NCI-H345 treated with DMSO at 0.1 percent for 48 hours (cell line): Measurements from ENCODE around the gene ITPR1.

Source experiments
- DNase-seq: peaks from one replicate; lab custom pipeline; 2025; ENCODE audit not compliant: unreplicated experiment; lab: John Stamatoyannopoulos, UW

Gene ITPR1

GRCh38 chr3:4529876-4530588 is 36.9 kb downstream of the ITPR1 start:
- DNase-seq = no peak

- DNase-seq = no peak
Observed at GRCh38 chr3:4531478-4532025, 38.4 kb downstream of the ITPR1 start.

GRCh38 chr3:4532535-4533112 is 39.5 kb downstream of the ITPR1 start:
- DNase-seq = no peak

GRCh38 chr3:4533489-4534443 is 40.6 kb downstream of the ITPR1 start:
- no peak for DNase-seq

GRCh38 chr3:4534906-4535305 is 41.8 kb downstream of the ITPR1 start:
- no peak for DNase-seq

DNA sequence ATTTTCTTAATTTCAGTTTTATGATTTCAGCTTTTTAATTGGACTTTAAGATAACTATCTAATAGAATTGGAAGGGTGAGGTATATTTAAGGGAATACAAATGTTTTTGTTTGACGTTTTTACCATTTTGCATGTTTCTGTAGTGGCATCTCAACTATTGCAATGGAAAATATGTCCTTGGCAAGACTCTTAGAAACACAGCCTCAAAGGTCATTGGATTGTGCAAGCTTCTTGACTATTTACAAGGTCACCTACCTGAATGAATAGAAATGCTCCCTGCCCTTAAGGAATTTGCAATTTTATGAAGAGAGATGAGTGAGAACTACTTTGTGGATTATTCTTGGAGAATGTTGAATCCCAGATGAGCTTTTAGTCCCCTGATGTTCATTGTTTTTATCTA is 43.1 kb downstream of the ITPR1 start:
- DNase-seq = no peak

GRCh38 chr3:4540267-4540666 is 47.1 kb downstream of the ITPR1 start:
- DNase-seq = no peak

DNA sequence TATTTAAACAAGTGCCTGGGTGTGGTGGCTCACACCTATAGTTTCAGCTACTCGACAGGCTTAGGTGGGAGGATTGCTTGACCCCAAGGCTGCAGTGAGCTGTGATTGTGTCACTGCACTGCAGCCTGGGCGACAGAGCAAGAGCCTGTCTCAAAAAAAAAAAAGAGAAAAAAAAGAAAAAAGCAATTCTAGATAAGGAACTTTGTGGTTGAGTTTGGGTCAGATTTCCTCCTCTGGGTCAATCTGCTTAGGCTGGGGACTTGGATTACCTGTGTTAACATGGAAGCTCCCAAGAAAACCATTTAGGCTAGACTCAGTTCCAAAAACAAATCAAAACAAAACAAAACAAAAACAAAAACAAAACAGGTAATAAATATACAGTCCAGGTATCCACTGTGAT is 50.0 kb downstream of the ITPR1 start:
- no peak for DNase-seq

DNA sequence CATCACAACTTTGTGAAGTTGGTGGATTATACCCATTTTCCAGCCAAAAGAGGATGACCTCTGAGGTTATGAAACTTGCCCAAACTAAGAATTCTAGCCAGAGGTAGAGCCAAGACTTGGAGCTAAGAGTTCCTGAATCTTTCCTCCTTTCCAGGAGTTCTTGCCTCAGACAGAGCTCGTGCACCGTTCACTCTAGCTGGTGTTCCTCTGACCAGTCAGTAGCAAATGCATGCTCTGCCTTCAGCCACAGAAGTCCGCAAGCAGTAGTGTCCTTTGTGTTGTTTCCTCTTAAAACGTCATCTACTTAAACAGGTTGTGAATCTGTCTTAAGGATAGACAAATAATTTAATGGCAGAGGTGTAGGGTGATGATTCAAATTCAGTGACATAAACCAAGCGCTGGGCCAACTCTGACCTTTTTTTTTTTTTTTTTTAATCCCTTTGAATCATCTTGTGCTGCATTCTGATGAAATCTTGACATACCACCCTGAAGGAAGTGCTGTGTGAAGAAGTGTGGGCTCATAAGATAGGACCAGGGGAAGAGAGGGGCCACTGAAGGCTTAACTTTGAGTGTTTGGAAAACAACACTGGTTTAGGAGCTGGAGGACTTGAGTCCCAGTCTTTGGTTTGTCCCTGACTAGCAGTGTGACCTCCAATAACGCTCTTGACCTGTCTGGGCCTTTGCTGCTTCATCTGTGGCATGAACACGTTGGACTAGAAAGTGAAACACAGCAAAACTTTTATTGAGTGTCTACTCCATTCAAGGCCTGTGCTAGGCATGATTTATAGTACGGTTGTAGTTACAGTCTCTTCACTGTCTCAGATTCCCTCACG is 53.4 kb downstream of the ITPR1 start:
- no peak for DNase-seq

GRCh38 chr3:4547799-4548198 is 54.7 kb downstream of the ITPR1 start:
- DNase-seq = no peak

GRCh38 chr3:4548356-4548755 is 55.2 kb downstream of the ITPR1 start:
- DNase-seq = no peak

DNA sequence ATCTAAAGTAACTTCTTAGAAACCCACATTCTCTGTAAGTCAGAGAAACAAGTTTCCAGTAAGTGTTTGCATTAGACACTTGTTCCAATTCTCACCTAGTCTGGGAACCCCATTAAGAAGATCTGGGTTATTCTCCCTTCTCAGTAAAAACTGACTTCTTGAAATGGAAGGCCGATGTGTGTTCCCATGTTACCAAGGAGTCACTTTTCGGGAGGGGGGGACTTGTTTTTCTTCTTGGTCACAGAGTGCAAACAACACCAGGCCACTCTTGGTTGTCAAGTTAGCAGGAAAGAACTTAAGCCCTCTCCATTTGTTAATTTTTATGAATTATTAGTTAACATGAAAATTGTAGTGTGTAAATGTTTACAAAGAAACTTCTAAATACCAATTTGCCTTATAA is 55.6 kb downstream of the ITPR1 start:
- DNase-seq = no peak

GRCh38 chr3:4549896-4550295 is 56.7 kb downstream of the ITPR1 start:
- no peak for DNase-seq

GRCh38 chr3:4551051-4551711 is 58.0 kb downstream of the ITPR1 start:
- DNase-seq = no peak

GRCh38 chr3:4551794-4552442 is 58.8 kb downstream of the ITPR1 start:
- DNase-seq = no peak

- DNase-seq = no peak
Observed at GRCh38 chr3:4552811-4553210, 59.7 kb downstream of the ITPR1 start.

DNA sequence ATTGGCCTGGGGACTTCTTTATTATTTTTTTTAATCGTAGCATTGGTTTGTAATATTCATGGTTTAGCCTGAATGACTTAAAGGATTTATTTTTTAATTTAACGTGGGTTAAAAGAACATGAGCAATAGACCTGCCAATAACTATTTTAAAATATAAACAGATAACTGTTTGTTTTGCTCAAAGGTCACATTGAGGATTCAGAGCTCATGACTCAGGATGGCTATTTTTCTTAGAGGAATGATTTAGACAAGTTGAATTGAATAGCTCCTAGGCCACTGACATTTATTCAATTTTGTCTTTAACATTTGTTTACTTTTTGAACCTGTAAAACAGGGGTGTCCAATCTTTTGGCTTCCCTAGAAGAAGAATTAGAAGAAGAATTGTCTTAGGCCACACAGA is 68.5 kb downstream of the ITPR1 start:
- no peak for DNase-seq

DNA sequence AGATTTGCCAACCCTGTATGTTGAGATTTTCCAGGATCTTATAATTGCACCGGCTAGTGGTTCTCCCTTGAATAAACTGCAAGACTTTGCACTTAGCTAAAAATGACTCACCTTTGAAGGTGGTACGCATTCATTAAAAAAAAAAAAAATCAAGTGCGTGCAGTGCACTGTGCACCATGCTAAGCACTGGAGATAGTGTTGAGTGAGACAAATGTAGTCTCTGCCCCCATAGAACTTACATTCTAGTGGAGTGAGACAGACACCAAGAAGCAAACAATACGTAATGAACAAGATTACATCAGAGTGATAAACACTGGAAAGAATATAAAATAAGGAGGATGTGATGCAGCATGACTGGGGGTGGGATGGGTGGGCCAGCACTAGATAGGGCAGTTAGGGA is 69.4 kb downstream of the ITPR1 start:
- DNase-seq = no peak

GRCh38 chr3:4564270-4564669 is 71.1 kb downstream of the ITPR1 start:
- DNase-seq = no peak
